DMS 273 (cell line): Measurements from ENCODE around the gene PRSS21.

ENCODE experiments used
- DNase-seq: peaks from one replicate; lab custom pipeline; 2025; ENCODE audit not compliant: unreplicated experiment; lab: John Stamatoyannopoulos, UW

The PRSS21 gene

GRCh38 chr16:2816751-2817339, at the start of gene PRSS21:
PRSS21 (plus strand) TSS chr16:2817237; CDS start chr16:2817269, 32 bp downstream.
- DNase-seq, result no peak

- no peak for DNase-seq
Measured at GRCh38 chr16:2767891-2768290, 49.1 kb upstream of the PRSS21 start.

GRCh38 chr16:2768403-2769089, 48.5 kb upstream of the PRSS21 start:
- DNase-seq, result no peak

- DNase-seq, result no peak
Measured at GRCh38 chr16:2769100-2769529, 47.9 kb upstream of the PRSS21 start.

GRCh38 chr16:2769675-2770056, 47.4 kb upstream of the PRSS21 start:
- DNase-seq, result peak; percentile 46

- peak; percentile 48 for DNase-seq
Measured at GRCh38 chr16:2770057-2770951, 46.7 kb upstream of the PRSS21 start.

GRCh38 chr16:2771496-2772402, 45.3 kb upstream of the PRSS21 start:
- no peak for DNase-seq

- DNase-seq, result no peak
Measured at GRCh38 chr16:2773188-2773968, 43.7 kb upstream of the PRSS21 start.

- DNase-seq, result peak; percentile 98
Measured at GRCh38 chr16:2774161-2774891, 42.7 kb upstream of the PRSS21 start.

GRCh38 chr16:2775131-2775716, 41.8 kb upstream of the PRSS21 start:
- DNase-seq, result no peak

GRCh38 chr16:2775765-2776499, 41.1 kb upstream of the PRSS21 start:
- no peak for DNase-seq

GRCh38 chr16:2776500-2777139, 40.4 kb upstream of the PRSS21 start:
- DNase-seq, result peak; percentile 74

GRCh38 chr16:2777231-2777902, 39.7 kb upstream of the PRSS21 start, which contains the start of gene ELOB:
ELOB (minus strand) TSS chr16:2777280; CDS start chr16:2777239, 41 bp downstream.
- DNase-seq, result peak; percentile 95

GRCh38 chr16:2777903-2778629, 39.0 kb upstream of the PRSS21 start:
- DNase-seq, result peak; percentile 60

- no peak for DNase-seq
Measured at GRCh38 chr16:2778630-2778958, 38.4 kb upstream of the PRSS21 start.

- DNase-seq, result no peak
Measured at GRCh38 chr16:2779151-2779920, 37.7 kb upstream of the PRSS21 start.
